Right lobe of liver (tissue), 4 donors: Measurements from ENCODE around the gene RPAP3.

ENCODE experiments used
- POLR2A ChIP-seq: fragments of 450-650 bp; IDR thresholded peaks from one replicate; pipeline ENCODE4 v1.6.1; 2017; ENCODE audit warnings: antibody characterized with exemption, mild to moderate bottlenecking
- TF ChIP-seq, protein P1 (sequence below), 4 donors: fragments of 200-600 bp in 3 of 4; fragments of 450-650 bp in 1 of 4; IDR thresholded peaks; one replicate each; pipeline versions ENCODE4 v1.5.1 to v1.8.0; 2016 to 2022; ENCODE audit warnings: antibody characterized with exemption in 4 of 4, mild to moderate bottlenecking in 2 of 4
- donor health status: DM: no; HTN: no; CAD: no.
- donor health status: DM: no; HTN: no; CAD: no.
- donor health status: DM: no; HTN: yes; CAD: no.

- TF ChIP-seq, protein P1, sequence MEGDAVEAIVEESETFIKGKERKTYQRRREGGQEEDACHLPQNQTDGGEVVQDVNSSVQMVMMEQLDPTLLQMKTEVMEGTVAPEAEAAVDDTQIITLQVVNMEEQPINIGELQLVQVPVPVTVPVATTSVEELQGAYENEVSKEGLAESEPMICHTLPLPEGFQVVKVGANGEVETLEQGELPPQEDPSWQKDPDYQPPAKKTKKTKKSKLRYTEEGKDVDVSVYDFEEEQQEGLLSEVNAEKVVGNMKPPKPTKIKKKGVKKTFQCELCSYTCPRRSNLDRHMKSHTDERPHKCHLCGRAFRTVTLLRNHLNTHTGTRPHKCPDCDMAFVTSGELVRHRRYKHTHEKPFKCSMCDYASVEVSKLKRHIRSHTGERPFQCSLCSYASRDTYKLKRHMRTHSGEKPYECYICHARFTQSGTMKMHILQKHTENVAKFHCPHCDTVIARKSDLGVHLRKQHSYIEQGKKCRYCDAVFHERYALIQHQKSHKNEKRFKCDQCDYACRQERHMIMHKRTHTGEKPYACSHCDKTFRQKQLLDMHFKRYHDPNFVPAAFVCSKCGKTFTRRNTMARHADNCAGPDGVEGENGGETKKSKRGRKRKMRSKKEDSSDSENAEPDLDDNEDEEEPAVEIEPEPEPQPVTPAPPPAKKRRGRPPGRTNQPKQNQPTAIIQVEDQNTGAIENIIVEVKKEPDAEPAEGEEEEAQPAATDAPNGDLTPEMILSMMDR (IDR thresholded peaks at IDR 0.05): no peak
- TF ChIP-seq POLR2A: no peak
Observed at GRCh38 chr12:47621960-47622359, 83.9 kb downstream of the RPAP3 start.
